PC-9 (cell line): Measurements from ENCODE around the gene CLHC1.

Experiments
- EZH2 ChIP-seq: fragments of 200-600 bp; sonication (generic); IDR thresholded peaks from 2 replicates; pipeline ENCODE4 v1.8.0; 2017; ENCODE audit warnings: antibody characterized with exemption, low read depth
- TF ChIP-seq, protein P1 (sequence below): fragments of 200-600 bp; sonication (generic); conservative IDR thresholded peaks from 2 replicates; pipeline ENCODE4 v1.6.1; 2017; ENCODE audit warnings: mixed run types, antibody characterized with exemption, mild to moderate bottlenecking, moderate library complexity

DNA sequence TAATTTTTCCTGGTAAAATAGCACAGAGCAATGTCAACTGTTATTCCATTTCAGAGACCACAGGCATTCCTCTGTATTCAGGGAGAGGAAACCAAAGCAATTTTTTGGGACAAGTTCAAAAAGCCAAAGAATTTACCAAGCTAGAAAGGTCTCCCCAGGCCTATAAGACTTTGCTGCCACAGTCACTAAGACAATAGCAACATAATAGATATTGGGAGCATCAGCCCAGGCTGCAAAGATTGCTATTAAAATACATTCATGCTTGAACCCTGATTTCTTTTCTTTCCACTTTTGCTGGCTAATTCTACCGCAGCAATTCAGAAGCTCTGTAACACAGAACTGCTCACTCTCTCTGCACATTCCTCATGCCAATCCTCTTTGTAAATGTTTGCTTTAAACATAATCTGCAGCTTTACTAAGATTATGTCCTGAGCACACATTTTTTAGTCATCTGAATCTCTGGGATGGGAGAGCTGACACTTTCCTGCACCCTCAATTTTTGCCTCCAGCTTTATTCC lies 76.3 kb downstream of the CLHC1 start:
- TF ChIP-seq, protein P1, sequence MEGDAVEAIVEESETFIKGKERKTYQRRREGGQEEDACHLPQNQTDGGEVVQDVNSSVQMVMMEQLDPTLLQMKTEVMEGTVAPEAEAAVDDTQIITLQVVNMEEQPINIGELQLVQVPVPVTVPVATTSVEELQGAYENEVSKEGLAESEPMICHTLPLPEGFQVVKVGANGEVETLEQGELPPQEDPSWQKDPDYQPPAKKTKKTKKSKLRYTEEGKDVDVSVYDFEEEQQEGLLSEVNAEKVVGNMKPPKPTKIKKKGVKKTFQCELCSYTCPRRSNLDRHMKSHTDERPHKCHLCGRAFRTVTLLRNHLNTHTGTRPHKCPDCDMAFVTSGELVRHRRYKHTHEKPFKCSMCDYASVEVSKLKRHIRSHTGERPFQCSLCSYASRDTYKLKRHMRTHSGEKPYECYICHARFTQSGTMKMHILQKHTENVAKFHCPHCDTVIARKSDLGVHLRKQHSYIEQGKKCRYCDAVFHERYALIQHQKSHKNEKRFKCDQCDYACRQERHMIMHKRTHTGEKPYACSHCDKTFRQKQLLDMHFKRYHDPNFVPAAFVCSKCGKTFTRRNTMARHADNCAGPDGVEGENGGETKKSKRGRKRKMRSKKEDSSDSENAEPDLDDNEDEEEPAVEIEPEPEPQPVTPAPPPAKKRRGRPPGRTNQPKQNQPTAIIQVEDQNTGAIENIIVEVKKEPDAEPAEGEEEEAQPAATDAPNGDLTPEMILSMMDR = no peak
- TF ChIP-seq EZH2 = no peak
